Activated naive CD4-positive, alpha-beta T cell (primary cell): ENCODE results near the gene SLC25A21.
"Not testable (repeated sequence)": the region's sequence is repeated elsewhere in the genome, so short reads cannot be mapped to it uniquely, and the experiment has no call there.

ENCODE experiments used
- DNase-seq, 4 experiments: peaks; one replicate each; lab custom pipeline; 2025; lab: John Stamatoyannopoulos, UW

The SLC25A21 gene

DNA sequence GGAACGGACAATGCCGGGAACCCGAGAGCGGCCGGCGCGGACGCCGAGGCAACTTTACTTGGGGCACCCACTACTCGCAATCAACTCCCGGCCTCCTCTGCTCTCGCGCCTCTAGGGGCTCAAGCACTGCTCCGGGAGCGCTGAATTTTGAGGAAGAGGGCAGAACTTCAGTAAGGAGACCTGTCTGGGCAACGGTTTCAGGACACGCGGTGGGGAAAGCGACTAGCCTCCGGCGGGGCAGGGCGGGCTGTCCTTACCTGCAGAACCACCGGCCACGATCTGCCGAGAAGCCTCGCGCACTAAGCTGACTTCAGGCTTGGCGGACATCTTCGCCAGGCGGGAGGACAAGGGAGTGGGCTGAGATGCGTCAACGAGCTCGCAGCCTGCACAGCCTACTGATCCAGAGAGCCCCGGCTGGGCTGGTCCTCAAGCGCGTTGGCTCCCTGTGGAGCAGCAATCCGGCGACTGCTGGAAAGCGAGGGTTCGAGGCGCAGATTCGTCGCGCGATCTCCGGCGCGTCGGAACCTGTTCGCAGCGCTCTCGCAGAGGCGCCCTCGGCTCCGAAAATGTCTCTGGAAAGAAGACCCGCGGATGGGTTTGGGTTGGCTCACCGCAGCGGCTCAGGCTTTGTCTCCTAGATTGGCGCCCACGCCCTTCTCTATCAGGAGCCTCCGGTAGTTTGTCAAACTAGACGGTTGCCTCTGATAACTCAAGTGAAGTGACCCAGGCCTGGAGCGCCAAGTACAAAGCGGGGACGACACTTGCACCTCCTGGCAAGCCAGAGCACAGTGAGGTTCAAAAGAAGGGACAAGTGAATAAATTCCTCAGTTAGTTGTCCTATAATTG, at the start of gene SLC25A21:
SLC25A21 (minus strand) TSS at position 583 of the 846 bp plus-strand sequence.
- DNase-seq, result no peak

DNA sequence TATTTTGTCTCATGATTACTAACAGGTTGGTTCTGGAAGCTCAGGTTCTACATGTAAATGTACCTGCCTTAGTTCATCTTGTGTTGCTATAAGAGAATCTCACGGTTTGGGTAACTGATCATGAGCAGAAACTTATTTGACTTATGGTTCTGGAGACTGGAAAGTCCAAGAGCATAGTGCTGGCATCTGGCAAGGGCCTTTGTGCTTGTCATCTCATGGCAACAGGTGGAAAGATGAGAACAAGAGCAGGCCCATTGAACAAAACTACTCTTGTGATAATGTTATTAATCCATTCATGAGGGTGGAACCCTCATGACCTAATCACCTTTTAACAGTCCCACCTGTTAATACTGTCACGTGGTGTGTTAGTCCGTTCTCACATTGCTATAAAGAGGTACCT, 48.7 kb upstream of the SLC25A21 start:
- no peak for DNase-seq

DNA sequence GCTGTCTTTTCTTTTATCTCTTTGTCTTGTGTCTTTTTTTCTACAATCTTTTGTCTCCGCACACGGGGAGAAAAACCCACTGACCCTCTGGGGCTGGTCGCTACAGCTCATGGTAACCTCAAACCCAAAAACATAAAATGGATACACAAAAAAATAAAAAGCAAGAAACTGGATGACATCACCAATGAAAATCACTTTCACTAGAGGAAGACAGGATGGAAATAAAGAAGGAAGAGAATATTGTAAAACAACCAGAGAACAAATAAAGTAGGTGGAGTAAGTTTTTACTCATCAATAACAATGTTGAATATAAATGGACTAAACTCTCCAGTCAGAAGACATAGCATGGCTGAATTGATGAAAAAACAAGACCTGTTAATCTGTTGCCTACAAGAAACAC, 42.9 kb upstream of the SLC25A21 start:
- DNase-seq, result no peak

DNA sequence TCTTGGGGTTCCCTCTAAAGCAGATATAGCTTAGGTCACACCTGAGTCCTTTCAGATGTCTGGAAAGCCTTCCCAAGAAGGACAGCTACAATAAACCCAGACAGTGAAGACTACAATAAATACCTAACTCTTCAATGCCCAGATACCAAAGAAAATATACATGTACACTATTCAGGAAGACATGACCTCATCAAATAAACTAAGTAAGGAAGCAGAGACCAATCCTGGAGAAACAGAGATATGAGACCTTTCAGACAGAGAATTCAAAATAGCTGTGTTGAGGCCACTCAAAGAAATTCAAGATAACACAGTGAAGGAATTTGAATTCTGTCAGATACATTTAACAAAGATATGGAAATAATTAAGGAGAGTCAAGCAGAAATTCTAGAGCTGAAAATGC, 40.6 kb upstream of the SLC25A21 start:
- no peak for DNase-seq

DNA sequence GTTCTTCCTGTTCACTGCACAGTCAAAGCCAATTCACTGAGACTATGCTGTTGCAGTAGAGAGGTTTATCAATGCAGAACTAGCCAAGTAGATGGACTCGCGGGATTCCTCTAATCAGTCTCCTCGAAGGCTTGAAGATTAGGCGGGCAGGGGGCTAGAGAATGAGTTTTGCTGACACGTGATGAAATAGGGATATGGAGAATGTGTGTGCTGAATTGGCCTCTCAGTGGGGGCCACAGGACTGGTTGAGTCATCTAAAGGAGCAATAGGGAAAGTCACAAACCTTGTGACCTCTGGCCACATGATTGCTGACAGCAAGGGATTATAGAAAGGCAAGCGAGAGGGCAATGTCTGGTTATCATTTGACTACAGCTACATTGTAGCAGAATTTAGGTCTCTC, 38.0 kb upstream of the SLC25A21 start:
- no peak for DNase-seq

DNA sequence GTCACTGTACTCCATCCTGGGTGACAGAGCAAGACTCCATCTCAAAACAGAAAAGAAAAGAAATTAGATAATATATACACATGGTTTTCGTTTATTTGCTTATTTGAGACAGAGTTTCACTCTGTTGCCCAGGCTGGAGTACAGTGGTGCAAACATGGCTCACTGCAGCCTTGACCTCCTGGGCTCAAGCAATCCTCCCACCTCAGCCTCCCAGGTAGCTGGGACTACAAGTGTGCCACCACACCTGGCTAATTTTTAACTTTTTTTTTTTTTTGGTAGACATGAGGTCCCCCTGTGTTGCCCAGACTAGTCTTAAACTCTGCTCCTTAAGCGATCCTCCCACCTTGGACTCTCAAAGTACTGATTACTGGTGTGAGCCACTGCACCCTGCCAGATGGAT, 37.2 kb upstream of the SLC25A21 start:
- not testable (repeated sequence) for DNase-seq

DNA sequence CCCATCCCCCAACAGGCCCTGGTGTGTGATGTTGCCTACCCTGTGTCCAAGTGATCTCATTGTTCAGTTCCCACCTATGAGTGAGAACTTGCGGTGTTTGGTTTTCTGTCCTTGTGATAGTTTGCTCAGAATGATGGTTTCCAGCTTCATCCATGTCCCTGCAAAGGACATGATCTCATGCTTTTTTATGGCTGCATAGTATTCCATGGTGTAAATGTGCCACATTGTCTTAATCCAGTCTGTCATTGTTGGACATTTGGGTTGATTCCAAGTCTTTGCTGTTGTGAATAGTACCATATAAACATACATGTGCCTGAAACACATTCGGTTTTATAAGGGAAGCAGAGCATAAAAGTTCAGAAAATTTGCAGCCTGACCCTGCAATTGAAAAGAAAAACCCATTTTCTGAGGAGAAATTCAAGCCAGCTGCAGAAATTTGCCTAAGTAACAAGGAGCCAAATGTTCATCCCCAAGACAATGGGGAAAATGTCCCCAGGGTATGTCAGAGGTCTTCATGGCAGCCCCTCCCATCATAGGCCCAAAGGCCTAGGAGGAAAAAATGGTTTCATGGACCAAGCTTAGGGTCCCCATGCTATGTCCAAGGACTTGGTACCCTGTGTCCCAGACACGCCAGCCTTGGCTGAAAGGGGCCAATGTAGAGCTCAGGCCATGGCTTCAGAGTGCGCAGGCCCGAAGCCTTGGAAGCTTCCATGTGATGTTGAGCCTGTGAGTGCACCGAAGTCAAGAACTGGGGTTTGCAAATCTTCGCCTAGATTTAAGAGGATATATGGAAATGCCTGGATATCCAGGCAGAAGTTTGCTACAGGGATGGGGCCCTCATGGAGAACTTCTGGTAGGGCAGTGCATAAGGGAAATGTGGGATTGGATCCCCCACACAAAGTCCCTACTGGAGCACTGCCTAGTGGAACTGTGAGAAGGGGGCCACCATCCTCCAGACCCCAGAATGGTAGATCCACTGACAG, 33.5 kb upstream of the SLC25A21 start:
- DNase-seq, result not testable (repeated sequence)

DNA sequence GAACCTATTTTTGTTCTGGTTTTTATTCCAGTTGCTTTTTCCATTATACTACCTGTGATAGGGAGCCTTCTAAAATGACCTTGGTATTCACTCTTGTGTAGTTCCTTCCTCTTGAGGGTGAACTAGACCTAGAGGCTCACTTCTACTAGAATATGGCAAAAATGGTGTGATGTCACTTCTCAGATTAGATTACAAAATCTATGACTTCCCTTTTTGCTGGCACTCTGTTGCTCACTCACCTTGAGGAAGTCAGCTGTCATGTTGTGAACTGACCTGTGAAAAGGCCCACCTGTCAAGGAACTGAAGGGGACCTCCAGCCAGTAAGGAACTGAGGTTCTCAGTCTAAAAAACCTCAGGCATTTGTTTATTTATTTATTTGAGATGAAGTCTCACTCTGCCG, 31.0 kb upstream of the SLC25A21 start:
- DNase-seq, result no peak

DNA sequence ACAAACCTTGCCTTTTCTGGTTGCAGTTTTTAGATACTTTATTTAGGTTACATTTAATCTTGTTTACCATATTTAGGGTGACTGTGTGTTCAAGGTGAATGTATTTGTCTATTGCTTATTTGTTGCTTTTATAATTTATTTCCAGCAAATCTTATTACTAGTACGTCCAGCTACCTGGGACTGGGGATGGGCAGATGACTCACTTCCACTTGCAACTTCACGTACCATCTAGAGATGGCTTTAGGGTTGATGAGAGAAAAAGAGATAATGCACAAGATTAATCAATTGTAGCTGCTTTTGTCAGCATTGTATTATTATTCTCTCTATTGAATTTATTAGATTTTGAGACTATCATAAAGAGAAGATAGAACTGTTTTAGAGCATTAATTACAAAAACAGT, 30.4 kb upstream of the SLC25A21 start:
- DNase-seq, result no peak

DNA sequence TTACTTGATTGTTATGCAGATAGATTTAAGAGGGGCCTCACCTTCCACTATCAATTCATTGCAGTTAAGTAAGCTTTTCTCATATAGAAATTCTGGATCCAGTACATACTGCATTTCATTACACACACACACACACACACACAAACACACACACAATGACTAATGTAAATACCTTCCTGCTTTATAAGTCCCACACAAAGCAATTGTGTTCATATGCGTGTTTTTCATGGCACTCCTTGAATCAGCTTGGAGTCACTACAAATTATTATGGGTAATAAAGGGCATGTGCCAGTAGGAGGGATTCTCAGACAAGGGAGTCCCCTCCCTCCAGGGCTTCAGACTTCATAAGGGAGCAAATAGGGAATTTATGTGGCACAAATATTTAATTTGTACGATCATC, 29.9 kb upstream of the SLC25A21 start:
- no peak for DNase-seq

DNA sequence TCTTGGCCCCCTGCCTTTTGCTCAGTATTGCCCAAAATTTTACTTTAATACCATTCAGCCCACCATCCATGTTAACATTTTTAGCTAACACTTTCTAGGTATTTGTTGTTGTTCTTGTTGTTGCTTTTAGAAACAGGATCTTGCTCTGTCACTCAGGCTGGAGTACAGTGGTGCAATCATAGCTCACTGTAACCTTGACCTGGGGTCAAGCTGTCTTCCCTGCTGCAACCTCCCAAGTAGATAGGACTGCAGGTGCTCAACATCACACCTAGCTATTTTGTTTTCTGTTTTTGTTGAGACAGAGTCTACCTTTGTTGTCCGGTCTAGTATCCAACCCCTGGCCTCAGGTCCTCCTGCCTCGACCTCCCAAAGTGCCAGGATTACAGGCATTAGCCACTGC, 29.3 kb upstream of the SLC25A21 start:
- DNase-seq, result no peak

DNA sequence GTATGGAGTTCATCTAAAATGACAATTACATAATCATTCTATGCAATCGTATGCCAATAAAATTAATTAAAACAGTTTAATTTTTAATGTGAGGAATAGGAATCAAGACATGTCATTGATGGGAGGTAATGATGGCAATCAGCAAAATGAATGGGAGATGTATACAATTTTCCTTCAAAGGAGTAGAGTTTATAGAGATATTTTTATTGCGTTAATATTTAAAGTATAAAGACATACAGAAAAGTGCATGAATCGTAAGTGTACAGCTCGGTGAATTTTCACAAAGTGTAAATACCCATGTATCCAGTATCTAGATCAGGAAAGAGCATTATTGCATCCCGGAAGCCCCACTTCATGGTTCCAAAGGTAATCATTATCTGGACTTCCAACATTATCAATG, 26.5 kb upstream of the SLC25A21 start:
- DNase-seq, result no peak

DNA sequence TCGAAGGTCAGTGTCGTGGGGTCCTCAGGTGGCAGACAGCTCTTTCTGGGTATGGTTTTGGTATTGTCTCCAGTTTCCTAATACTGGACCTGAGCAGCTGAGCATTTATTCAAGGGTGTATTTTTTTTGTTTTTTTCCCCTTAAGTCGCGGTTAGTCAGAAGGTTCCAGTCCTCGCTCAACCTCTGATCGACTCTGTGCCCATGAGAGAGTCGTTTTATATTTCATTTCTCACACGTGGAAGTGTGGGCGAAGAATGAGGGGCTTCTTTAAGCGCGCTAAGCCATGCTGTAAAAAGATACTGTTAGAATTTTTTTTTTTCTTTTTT, 25.8 kb upstream of the SLC25A21 start:
- DNase-seq, result no peak

DNA sequence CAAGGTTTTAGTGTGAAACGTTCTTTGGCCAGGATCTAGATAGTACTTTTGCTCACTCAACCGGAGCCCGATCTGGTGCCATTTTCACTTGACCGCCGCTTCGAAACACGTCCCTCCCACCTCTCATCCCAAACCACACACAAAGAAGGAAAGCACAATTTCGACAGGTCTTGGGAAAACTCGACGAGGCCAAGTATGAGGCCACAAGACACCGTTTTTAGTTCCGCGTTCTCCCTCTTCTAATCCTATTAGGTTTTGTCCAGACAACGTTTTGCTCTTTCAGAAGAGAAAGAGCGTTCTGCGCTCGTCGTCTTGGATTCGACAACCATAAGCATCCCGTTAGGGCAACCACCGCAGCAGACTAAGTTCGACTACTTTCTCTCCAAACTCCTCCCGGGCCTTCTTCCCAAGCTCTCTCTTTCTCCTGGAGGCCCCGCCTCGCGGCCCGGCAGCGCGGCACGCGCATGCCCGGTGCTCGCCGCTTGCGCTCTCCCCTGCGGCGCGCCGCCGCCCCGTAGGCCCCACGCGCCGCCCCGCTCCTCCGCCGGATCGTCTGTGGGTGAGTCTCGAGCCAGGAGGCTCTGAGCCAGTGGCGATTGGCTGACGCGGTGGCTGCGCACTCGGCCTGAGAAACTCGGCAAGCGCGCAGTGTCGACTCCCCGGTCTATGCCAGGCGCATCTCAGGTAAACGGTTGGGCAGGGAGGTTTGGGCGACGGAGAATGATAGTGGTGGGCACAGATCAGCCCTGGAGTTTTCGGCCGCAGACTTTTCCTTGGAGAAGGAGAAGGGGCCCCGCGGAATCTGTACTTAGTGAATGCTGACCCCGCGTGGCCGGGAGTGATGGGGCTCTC, 25.2 kb upstream of the SLC25A21 start, which contains the start of gene MIPOL1:
MIPOL1 (plus strand) TSS at position 517 of the 852 bp plus-strand sequence. CDS start 49,952 bp downstream, outside the sequence.
- no peak for DNase-seq

DNA sequence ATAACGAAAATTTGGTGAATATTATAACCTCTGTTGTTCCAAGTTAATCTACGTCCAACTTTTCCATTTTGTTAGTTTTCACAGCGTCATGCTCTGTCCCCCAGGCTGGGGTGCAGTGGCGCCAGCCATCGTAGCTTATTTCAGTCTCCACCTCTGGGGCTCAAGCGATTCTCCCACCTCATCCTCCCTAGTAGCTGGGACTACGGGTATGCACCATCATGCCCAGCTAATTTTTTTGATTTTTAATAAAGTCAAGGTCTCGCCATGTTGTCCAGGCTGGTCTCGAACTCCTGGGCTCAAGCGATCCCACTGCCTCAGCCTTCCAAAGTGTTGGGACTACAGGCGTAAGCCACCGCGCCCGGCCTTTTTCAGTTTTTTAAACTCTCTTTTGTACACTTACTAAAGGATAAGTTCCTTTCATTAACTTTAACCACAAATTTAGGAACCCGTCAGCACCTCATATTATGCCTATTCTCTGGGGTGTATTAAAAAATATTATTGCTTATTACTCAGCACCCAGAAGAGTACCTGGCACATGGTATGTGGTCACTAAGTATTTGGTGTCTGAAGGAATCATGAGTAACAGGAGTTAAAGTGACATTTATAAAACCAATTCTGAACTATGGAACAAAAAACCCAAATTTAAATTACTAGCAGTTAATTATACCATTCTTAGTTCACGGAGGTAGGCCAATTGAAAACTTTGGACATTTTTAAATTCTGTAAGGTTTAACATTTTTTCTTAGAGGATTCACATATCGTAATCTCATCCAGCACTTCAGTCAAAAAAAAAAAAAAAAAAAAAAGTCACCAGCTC, 24.4 kb upstream of the SLC25A21 start:
- no peak for DNase-seq

DNA sequence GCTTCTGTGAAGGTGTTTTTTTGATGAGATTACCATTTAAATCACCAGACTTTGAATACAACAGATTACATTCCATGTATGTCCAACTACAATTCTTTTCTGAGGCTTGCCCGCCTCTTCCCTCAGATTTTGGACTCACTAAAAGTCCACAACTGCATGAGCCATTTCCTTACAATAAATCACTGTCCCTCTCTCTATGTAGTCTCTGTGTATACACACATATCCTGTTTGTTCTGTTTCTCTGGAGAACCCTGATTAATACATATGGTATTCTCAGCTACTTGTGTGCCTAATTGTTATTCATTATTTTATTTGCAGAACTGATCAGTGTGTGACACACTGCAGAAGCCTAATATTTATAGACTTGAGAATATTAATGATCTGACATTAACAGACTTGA, 22.9 kb upstream of the SLC25A21 start:
- DNase-seq, result no peak

DNA sequence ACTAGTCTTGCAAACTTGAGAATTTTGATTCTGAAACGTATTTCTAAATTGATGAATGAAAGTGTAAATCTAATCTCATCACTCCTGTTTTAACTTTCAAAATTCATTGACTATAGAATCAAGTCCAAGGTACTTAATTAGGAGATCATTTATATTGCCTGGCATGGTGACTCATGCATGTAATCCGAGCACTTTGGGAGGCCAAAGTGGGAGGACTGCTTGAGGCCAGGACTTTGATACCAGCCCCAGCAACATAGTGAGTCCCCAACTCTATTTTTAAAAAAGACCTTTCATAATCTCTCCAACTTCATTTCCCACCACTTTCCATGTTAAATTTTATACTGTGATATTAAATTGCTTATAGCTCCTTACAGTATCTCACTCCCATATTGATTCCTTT, 22.3 kb upstream of the SLC25A21 start:
- no peak for DNase-seq

DNA sequence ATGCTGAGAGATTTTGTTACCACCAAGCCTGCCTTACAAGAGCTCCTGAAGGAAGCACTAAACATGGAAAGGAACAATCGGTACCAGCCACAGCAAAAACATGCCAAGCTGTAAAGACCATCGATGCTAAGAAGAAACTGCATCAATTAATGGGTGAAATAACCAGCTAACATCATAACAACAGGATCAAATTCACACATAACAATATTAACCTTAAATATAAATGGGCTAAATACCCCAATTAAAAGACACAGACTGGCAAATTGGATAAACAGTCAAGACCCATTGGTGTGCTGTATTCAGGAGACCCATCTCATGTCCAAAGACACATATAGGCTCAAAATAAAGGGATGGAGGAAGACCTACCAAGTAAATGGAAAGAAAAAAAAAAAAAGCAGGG, 17.3 kb upstream of the SLC25A21 start:
- not testable (repeated sequence) for DNase-seq

DNA sequence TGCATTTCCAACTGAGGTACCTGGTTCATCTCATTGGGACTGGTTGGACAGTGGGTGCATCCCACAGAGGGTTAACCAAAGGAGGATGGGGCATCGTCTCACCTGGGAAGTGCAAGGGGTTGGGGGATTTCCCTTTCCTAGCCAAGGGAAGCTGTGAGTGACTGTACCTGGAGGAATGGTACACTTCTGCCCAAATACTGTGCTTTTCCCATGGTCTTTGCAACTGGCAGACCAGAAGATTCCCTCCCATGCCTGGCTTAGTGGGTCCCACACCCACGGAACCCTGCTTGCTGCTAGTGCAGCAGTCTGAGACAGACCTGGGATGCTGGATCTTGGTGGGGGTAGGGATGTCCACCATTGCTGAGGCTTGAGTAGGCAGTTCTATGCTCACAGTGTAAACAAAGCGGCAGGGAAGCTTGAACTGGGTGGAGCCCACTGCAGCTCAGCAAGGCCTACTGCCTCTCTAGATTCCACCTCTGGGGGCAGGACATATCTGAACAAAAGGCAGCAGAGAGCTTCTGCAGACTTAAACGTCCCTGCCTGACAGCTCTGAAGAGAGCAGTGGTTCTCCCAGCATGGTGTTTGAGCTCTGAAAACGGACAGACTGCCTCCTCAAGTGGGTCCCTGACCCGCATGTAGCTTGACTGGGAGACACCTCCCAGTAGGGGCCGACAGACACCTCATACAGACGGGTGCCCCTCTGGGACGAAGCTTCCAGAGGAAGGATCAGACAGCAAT, 15.6 kb upstream of the SLC25A21 start:
- DNase-seq, result not testable (repeated sequence)

DNA sequence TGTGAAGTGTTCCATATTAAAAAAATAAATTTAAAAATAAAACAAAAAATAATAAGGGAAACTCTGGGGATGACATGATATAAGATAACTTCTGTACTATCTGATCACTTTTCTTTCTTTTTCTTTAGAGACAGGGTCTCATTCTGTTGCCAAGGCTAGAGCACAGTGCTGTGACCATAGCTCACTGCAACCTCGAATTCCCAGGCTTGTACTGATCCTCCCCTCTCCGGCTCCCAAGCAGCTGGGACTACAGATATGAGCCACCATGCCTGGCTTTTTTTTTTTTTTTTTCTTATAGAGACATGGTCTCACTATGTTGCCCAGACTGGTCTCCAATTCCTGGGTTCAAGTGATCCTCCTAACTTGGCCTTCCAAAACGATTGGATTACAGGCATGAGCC, 14.9 kb upstream of the SLC25A21 start:
- DNase-seq, result no peak
